ENCODE results near the gene NHSL1.

NHSL1 gene

DNA sequence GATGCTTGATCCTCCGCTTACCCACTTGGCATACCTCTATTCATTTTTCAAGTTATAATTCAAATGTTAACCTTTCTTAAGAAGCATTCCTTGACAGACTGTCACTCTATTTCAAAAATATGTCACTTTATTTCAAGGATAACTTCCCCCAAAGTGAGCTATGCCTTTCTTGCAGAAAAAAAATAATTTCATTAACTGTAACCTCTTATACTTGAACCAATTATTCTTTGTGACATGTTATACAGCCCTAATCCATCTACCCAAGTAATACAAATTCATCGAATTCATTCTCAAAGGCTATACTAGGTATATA is 9.3 kb upstream of the NHSL1 start:
- H3K9ac ChIP-seq (ENCODE audit: low read length): no peak overlapping the region
- no peak overlapping the region for H2AFZ ChIP-seq (ENCODE audit: low read length)
- no peaks in the 10 kb centered on the region for H3K27me3 ChIP-seq (replicated peaks; ENCODE audit: insufficient read depth, low read length)
- no peak for DNase-seq
- no peaks in the 10 kb centered on the region for H3K9me2 ChIP-seq (replicated peaks; ENCODE audit: insufficient read depth, low read length)
- no peak overlapping the region for H3K4me3 ChIP-seq (ENCODE audit: low read length)
- no peaks in the 10 kb centered on the region for H3K4me1 ChIP-seq (ENCODE audit: low read length)
- H3K9me3 ChIP-seq (replicated peaks; ENCODE audit: insufficient read depth, low read length): no peaks in the 10 kb centered on the region
- H3K4me2 ChIP-seq (ENCODE audit: low read depth, low read length): no peak overlapping the region
- H3K36me3 ChIP-seq (replicated peaks; ENCODE audit: insufficient read depth, low read length): no peaks in the 10 kb centered on the region
- TF ChIP-seq EZH2phosphoT487 (IDR thresholded peaks at IDR 0.05; ENCODE audit: low read length) (no peak), EZH2 (optimal IDR thresholded peaks at IDR 0.05; ENCODE audit: low read depth, low read length) (no peak)
- TF ChIP-seq, protein P1, sequence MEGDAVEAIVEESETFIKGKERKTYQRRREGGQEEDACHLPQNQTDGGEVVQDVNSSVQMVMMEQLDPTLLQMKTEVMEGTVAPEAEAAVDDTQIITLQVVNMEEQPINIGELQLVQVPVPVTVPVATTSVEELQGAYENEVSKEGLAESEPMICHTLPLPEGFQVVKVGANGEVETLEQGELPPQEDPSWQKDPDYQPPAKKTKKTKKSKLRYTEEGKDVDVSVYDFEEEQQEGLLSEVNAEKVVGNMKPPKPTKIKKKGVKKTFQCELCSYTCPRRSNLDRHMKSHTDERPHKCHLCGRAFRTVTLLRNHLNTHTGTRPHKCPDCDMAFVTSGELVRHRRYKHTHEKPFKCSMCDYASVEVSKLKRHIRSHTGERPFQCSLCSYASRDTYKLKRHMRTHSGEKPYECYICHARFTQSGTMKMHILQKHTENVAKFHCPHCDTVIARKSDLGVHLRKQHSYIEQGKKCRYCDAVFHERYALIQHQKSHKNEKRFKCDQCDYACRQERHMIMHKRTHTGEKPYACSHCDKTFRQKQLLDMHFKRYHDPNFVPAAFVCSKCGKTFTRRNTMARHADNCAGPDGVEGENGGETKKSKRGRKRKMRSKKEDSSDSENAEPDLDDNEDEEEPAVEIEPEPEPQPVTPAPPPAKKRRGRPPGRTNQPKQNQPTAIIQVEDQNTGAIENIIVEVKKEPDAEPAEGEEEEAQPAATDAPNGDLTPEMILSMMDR (IDR thresholded peaks at IDR 0.05; ENCODE audit: low read length): no peak
- no peaks in the 10 kb centered on the region for H3K79me2 ChIP-seq (ENCODE audit: low read length)
- no peak overlapping the region for H3K27ac ChIP-seq (ENCODE audit: low read length)
- H4K20me1 ChIP-seq (ENCODE audit: insufficient read depth, low read length): no peaks in the 10 kb centered on the region
- H3F3A ChIP-seq (ENCODE audit: insufficient read depth, low read length): no peaks in the 10 kb centered on the region

DNA sequence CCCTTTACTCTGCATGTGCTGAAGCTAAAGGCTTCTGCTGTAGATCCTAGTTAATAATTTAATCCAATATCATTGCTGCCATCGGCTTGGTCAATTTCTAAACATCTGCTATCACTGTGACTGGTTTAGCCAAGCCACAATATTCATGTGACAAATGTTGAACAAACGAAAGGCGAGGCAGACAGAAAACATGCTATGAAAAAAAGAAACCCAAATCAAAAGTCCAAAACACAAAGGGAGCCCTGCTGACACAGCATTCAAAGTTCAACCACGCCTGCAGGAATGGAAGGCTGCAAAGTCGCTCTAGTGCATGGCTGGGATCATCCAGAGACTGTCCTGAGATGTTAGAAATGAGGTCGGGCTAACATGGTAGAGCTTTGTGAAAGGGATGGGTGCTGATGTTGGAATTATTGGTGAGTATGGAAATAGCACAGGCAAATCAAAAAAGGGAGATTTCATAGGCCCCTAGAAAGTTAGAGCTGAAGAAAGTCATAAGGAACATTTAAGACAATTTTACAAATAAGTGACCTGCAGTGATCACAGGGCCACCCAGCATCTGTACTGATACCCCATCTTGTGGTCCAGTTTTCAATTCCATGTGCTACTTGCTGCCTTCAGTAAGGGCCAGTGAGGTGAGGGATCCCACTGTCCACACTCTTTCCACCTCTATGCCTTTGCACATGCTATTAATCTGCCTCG is 8.8 kb upstream of the NHSL1 start:
- H3K9me3 ChIP-seq (replicated peaks; ENCODE audit: insufficient read depth, low read length): no peaks in the 10 kb centered on the region
- no peak overlapping the region for H3K4me2 ChIP-seq (ENCODE audit: low read depth, low read length)
- H3F3A ChIP-seq (ENCODE audit: insufficient read depth, low read length): no peaks in the 10 kb centered on the region
- H3K27ac ChIP-seq (ENCODE audit: low read length): no peak overlapping the region
- no peaks in the 10 kb centered on the region for H3K27me3 ChIP-seq (replicated peaks; ENCODE audit: insufficient read depth, low read length)
- no peaks in the 10 kb centered on the region for H3K4me1 ChIP-seq (ENCODE audit: low read length)
- H3K36me3 ChIP-seq (replicated peaks; ENCODE audit: insufficient read depth, low read length): no peaks in the 10 kb centered on the region
- H3K4me3 ChIP-seq (ENCODE audit: low read length): no peak overlapping the region
- H3K9ac ChIP-seq (ENCODE audit: low read length): no peak overlapping the region
- no peak overlapping the region for H2AFZ ChIP-seq (ENCODE audit: low read length)
- no peaks in the 10 kb centered on the region for H3K9me2 ChIP-seq (replicated peaks; ENCODE audit: insufficient read depth, low read length)
- no peaks in the 10 kb centered on the region for H4K20me1 ChIP-seq (ENCODE audit: insufficient read depth, low read length)
- TF ChIP-seq, protein P1 (IDR thresholded peaks at IDR 0.05; ENCODE audit: low read length): no peak
- TF ChIP-seq EZH2 (optimal IDR thresholded peaks at IDR 0.05; ENCODE audit: low read depth, low read length) (no peak), EZH2phosphoT487 (IDR thresholded peaks at IDR 0.05; ENCODE audit: low read length) (no peak)
- H3K79me2 ChIP-seq (ENCODE audit: low read length): no peaks in the 10 kb centered on the region
- no peak for DNase-seq

DNA sequence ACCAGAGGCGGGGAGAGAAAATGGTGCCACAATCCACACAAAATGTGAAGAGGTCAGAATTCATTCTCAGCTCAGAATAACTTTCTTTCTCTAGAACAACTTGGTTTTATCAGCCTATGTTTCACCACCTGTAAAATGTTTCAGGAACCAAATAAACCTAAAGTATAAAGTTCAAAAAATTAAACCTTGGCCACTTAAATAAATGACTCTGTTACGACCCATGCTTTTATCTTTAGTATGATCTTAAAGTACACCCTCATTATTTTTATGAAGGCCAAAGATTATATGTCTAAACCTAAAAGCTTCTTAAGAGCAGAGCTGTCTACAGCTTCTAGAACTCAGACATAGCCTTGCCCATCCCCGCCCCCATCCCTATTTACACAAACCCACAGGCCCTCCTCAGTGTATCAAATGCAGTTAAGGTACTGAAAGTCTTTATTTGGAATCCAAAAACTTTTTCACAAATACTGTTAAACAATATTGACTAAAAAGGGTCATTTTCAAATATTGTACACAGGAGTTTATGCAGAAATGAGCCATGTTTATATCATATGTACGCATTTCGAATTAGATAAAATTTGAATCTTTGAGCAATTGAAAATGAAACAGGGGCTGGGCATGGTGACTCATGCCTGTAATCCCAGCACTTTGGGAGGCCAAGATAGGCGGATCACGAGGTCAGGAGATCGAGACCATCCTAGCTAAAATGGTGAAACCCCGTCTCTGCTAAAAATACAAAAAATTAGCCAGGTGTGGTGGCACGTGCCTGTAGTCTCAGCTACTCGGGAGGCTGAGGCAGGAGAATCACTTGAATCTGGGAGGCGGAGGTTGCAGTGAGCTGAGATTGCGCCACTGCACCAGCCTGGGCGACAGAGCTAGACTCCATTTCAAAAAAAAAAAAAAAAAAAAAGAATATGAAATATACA is 5.7 kb upstream of the NHSL1 start:
- Histone ChIP-seq H3K36me3 (replicated peaks; ENCODE audit: insufficient read depth, low read length) (no peaks in the 10 kb centered on the region), H3K9me3 (replicated peaks; ENCODE audit: insufficient read depth, low read length) (no peaks in the 10 kb centered on the region), H3K79me2 (ENCODE audit: low read length) (no peaks in the 10 kb centered on the region), H3K4me2 (ENCODE audit: low read depth, low read length) (no peak overlapping the region), H3K9me2 (replicated peaks; ENCODE audit: insufficient read depth, low read length) (no peaks in the 10 kb centered on the region), H3F3A (ENCODE audit: insufficient read depth, low read length) (no peaks in the 10 kb centered on the region), H3K9ac (ENCODE audit: low read length) (no peak overlapping the region), H3K27me3 (replicated peaks; ENCODE audit: insufficient read depth, low read length) (no peaks in the 10 kb centered on the region), H3K4me1 (ENCODE audit: low read length) (no peaks in the 10 kb centered on the region), H3K4me3 (ENCODE audit: low read length) (no peak overlapping the region), H4K20me1 (ENCODE audit: insufficient read depth, low read length) (no peaks in the 10 kb centered on the region), H2AFZ (ENCODE audit: low read length) (no peak overlapping the region), H3K27ac (ENCODE audit: low read length) (no peak overlapping the region)
- no peak for DNase-seq
- TF ChIP-seq EZH2 (optimal IDR thresholded peaks at IDR 0.05; ENCODE audit: low read depth, low read length): no peak
- TF ChIP-seq, protein P1 (IDR thresholded peaks at IDR 0.05; ENCODE audit: low read length): no peak
- TF ChIP-seq EZH2phosphoT487 (IDR thresholded peaks at IDR 0.05; ENCODE audit: low read length): no peak

Data from MM.1S (cell line).